ENCODE results near the gene GLS.

Gene GLS

GRCh38 chr2:190988910-190989309 is 108.3 kb downstream of the GLS start:
- H3K4me3 ChIP-seq (ENCODE audit: low read depth, low read length) = no peak overlapping the region
- peaks cover 10 to 94% of the 10 kb centered on the region in 2 experiments for H3K36me3 ChIP-seq (ENCODE audit: control insufficient read depth in 2 of 2, insufficient read depth in 1 of 2, low read length in 2 of 2)
- H3K4me1 ChIP-seq (ENCODE audit: control insufficient read depth, insufficient read depth, low read length) = no peaks in the 10 kb centered on the region
- H3K9me3 ChIP-seq (ENCODE audit: control insufficient read depth, insufficient read depth, low read depth, low read length) = no peaks in the 10 kb centered on the region
- TF ChIP-seq, protein P1, sequence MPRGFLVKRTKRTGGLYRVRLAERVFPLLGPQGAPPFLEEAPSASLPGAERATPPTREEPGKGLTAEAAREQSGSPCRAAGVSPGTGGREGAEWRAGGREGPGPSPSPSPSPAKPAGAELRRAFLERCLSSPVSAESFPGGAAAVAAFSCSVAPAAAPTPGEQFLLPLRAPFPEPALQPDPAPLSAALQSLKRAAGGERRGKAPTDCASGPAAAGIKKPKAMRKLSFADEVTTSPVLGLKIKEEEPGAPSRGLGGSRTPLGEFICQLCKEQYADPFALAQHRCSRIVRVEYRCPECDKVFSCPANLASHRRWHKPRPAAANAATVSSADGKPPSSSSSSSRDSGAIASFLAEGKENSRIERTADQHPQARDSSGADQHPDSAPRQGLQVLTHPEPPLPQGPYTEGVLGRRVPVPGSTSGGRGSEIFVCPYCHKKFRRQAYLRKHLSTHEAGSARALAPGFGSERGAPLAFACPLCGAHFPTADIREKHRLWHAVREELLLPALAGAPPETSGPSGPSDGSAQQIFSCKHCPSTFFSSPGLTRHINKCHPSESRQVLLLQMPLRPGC (tag by site-specific recombination; IDR thresholded peaks at IDR 0.05) = no peak
- TF ChIP-seq ZNF169 (tag by site-specific recombination; IDR thresholded peaks at IDR 0.05) (no peak), KLF9 (tag by site-specific recombination; IDR thresholded peaks at IDR 0.05; ENCODE audit: low read depth) (no peak), ZNF223 (tag by site-specific recombination; IDR thresholded peaks at IDR 0.05) (no peak), REST (tag by site-specific recombination; IDR thresholded peaks at IDR 0.05) (no peak), FEZF1 (tag by site-specific recombination; IDR thresholded peaks at IDR 0.05) (no peak), ZBTB6 (tag by site-specific recombination; IDR thresholded peaks at IDR 0.05) (no peak), ZNF623 (tag by site-specific recombination; IDR thresholded peaks at IDR 0.05) (no peak), ZNF391 (tag by site-specific recombination; IDR thresholded peaks at IDR 0.05; ENCODE audit: borderline replicate concordance, low read depth) (no peak), ZNF629 (tag by site-specific recombination; IDR thresholded peaks at IDR 0.05) (no peak), ZNF768 (tag by site-specific recombination; IDR thresholded peaks at IDR 0.05) (no peak), BCL11B (tag by site-specific recombination; IDR thresholded peaks at IDR 0.05; ENCODE audit: low read depth) (no peak), ZNF354C (tag by site-specific recombination; IDR thresholded peaks at IDR 0.05; ENCODE audit: borderline replicate concordance, low read depth) (no peak)
- ChIA-PET CTCF (interaction anchor here (0.9 kb wide), 1 partner anchor 38 kb away, joined by 3 read pairs; no protein-coding TSS in a partner anchor), POLR2A (no interaction called here)
- no peak overlapping the region for H3K27ac ChIP-seq (ENCODE audit: extremely low read depth, low read depth, low read length)

GRCh38 chr2:190990132-190990531 is 109.5 kb downstream of the GLS start:
- H3K4me3 ChIP-seq (ENCODE audit: low read depth, low read length) = no peak overlapping the region
- ChIA-PET POLR2A (no interaction called here), CTCF (no interaction called here)
- no peaks in the 10 kb centered on the region for H3K4me1 ChIP-seq (ENCODE audit: control insufficient read depth, insufficient read depth, low read length)
- peaks cover 14 to 93% of the 10 kb centered on the region in 2 experiments; a peak in 2 of 3 replicates for H3K36me3 ChIP-seq (ENCODE audit: control insufficient read depth in 2 of 2, insufficient read depth in 1 of 2, low read length in 2 of 2)
- no peaks in the 10 kb centered on the region for H3K9me3 ChIP-seq (ENCODE audit: control insufficient read depth, insufficient read depth, low read depth, low read length)
- H3K27ac ChIP-seq (ENCODE audit: extremely low read depth, low read depth, low read length) = no peak overlapping the region
- TF ChIP-seq ZNF366 (tag by site-specific recombination; conservative IDR thresholded peaks at IDR 0.05) (no peak), ZNF549 (tag by site-specific recombination; IDR thresholded peaks at IDR 0.05) (no peak), REST (tag by site-specific recombination; IDR thresholded peaks at IDR 0.05) (no peak), SCRT2 (tag by site-specific recombination; IDR thresholded peaks at IDR 0.05) (no peak), ATF2 (tag by site-specific recombination; IDR thresholded peaks at IDR 0.05; ENCODE audit: low read depth) (no peak), YY2 (tag by site-specific recombination; IDR thresholded peaks at IDR 0.05) (no peak), ZBTB8A (tag by site-specific recombination; IDR thresholded peaks at IDR 0.05) (no peak), ZNF560 (tag by site-specific recombination; IDR thresholded peaks at IDR 0.05; ENCODE audit: borderline replicate concordance) (no peak), ZNF677 (tag by site-specific recombination; IDR thresholded peaks at IDR 0.05) (no peak), ZNF354C (tag by site-specific recombination; IDR thresholded peaks at IDR 0.05; ENCODE audit: borderline replicate concordance, low read depth) (no peak), SP7 (tag by site-specific recombination; IDR thresholded peaks at IDR 0.05) (no peak), ZNF600 (tag by site-specific recombination; IDR thresholded peaks at IDR 0.05) (no peak)

Data from HEK293 (cell line).